GM18507 (cell line): ENCODE data around the gene EZH1.
A peak's percentile ranks its signal among the peaks of the same experiment; 100 is the strongest.

Experiments
- DNase-seq: peaks from one replicate; pipeline ENCODE4 v3.0.0; 2011; ENCODE audit warnings: low read depth; ENCODE audit not compliant: insufficient read length; ENCODE audit errors: extremely low spot score
- FAIRE-seq: peaks from 2 replicates; lab custom pipeline; 2011; peaks lifted over from hg19 to GRCh38; lab: Jason Lieb, UNC

EZH1 gene

GRCh38 chr17:42687707-42688320 is 57.0 kb downstream of the EZH1 start:
- DNase-seq (no peak), FAIRE-seq (no peak)

- FAIRE-seq (no peak), DNase-seq (no peak)
Observed at GRCh38 chr17:42686520-42687128, 58.2 kb downstream of the EZH1 start.

- DNase-seq (no peak), FAIRE-seq (no peak)
Observed at GRCh38 chr17:42685831-42686230, 59.0 kb downstream of the EZH1 start.

DNA sequence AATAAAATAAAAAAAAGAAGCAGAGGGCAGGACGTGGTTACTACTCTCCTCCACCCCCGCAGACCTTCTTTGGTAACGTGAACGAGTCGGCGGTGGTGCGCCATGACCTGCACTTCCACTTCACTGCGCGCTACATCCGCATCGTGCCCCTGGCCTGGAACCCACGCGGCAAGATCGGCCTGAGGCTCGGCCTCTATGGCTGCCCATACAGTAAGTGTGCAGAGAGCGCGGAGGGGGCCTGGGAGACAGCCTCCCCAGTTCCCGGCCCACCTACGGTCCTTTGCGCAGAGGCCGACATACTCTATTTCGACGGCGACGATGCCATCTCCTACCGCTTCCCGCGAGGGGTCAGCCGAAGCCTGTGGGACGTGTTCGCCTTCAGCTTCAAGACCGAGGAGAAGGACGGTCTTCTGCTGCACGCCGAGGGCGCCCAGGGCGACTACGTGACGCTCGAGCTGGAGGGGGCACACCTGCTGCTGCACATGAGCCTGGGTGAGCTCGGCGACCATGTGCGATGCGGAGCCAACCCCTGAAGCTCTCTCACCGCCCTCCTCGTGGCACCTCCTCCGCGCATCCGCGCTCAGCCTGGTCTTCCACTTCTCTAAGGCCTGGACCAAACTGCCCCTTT is 59.8 kb downstream of the EZH1 start:
- no peak for FAIRE-seq

DNA sequence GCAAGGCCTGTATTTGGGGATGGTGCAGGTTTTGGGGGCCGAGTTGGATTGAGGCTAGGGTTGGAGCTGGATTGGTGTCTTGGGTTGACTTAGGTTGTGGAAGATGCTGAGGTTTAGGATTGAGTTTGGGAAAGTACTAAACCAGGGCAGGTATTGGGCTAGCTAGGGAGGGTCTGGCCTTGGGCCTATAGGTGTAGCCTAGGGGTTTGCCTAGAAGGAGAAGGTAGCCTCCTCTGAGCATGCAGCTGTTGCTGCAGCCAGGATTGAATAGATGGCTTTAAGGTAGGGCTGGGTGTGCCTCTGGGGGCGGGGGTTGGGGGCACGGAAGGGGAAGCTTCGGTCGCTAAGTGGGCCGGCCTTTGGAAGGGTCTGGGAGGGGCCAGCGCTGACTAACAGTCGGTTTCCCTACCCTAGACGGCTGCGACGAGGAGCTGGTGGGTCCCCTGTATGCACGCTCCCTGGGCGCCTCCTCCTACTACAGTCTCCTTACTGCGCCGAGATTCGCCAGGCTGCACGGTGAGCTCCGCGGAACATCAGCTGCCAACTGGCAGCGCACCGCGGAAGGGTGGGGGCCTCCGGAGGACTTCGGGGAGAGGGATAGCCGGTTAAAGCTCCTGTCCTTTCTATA is 61.3 kb downstream of the EZH1 start:
- DNase-seq: no peak
- FAIRE-seq: peak; percentile 15

More for the DNA sequence above, 59.8 kb downstream of the EZH1 start:
- no peak for DNase-seq

DNA sequence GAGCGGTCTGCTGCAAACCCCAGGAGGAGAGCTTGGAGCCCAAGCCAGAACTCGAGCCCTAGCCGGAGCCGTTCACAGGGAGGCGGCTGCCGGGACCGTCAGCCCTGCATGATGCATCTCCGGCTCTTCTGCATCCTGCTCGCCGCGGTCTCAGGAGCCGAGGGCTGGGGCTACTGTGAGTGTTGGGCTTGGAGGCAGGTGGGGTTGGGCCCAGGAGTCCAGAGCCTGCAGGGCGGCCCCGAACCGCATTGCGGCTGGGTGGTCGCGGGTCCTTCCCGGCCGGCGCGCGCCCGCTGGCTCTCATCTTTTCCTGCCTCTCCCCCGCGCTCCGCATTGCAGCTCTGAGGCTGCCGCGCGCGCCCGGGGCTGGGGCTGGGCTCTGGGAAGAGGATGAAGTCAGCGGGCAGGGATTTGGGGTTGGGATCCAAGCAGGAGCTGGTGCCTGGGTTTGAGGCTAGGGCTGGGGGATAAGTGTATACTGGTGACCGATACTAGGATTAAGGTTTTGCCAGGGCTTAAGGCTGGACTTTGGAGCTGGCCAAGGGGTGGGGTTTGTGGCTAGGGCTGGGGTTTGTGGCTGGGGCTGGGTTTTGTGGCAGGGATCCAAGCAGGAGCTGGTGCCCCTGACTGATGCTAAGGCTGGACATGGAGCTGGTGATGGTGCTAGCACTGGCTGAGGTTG is 62.0 kb downstream of the EZH1 start:
- FAIRE-seq (no peak), DNase-seq (no peak)

DNA sequence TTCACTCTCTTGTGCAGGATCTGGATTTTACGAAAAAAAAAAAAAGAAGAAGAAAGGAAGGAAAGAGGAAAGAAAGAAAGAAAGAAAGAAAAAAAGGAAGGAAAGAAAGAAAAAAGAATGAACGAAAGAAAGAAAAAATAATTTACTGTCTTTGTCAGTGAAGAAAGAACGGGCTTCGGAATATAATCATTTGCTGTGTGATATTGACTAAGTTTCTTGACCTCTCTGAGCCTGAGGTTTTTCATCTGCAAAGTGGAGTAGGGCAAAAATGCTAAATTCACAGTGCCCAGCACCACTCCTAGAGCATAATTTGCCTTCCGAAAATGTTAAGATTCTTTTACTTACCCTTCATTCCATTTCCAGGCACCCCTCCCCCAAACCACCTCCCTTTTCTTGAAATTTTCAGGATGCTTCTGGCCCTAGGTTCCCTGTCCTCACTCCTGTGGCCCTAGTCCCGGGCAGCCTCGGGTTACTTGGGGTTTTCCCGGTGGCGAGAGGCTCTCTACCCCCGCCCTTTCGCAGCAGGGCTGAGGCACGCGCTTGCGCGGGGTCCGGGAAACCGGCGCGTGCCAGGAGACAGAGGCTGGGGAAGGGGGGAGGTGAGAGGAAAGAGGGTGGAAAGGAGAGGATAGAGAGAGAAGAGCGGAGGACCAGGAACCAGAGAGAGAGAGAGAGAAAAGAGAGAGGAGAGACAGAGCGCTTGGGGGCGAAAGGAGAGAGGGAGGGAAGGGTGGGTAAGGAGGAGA is 62.7 kb downstream of the EZH1 start, which contains the start of gene CNTNAP1:
Gene CNTNAP1 (plus strand): TSS at position 556 of the 746 bp plus-strand sequence. CDS start 299 bp downstream, outside the sequence.
- DNase-seq: no peak
- FAIRE-seq: peak; percentile 89

GRCh38 chr17:42680331-42680808 is 64.5 kb downstream of the EZH1 start:
- FAIRE-seq (peak; percentile 46), DNase-seq (no peak)

GRCh38 chr17:42679492-42680330 is 65.1 kb downstream of the EZH1 start:
- peak; percentile 69 for FAIRE-seq

DNA sequence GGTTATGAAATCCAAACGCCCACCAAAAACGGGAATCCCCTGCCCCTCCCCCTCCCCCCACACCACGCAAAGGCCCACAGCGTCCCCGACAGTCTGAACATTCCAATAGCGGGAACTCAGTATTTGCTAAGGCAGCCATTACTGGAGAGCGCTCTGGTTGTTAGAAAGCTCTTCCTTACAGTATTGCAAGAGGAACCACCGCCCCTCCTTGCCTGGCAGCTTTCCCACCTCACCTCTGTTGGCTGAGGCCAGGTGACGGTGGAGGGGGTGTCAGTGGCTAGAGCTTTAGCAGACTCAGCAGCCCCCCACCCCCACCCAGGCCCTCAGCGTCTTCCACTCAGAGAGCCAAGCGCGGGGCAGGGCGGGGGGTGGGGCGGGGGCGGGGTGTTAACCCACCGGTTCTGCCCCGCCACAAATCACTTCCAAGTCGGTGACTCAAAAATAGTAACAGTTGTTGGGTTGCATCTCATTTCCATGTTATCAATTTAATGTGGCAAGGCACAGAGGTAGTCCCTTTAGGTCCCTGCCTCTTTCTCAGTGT is 65.8 kb downstream of the EZH1 start:
- peak; percentile 69 for FAIRE-seq
- no peak for DNase-seq

More at GRCh38 chr17:42679492-42680330, 65.1 kb downstream of the EZH1 start:
- no peak for DNase-seq

DNA sequence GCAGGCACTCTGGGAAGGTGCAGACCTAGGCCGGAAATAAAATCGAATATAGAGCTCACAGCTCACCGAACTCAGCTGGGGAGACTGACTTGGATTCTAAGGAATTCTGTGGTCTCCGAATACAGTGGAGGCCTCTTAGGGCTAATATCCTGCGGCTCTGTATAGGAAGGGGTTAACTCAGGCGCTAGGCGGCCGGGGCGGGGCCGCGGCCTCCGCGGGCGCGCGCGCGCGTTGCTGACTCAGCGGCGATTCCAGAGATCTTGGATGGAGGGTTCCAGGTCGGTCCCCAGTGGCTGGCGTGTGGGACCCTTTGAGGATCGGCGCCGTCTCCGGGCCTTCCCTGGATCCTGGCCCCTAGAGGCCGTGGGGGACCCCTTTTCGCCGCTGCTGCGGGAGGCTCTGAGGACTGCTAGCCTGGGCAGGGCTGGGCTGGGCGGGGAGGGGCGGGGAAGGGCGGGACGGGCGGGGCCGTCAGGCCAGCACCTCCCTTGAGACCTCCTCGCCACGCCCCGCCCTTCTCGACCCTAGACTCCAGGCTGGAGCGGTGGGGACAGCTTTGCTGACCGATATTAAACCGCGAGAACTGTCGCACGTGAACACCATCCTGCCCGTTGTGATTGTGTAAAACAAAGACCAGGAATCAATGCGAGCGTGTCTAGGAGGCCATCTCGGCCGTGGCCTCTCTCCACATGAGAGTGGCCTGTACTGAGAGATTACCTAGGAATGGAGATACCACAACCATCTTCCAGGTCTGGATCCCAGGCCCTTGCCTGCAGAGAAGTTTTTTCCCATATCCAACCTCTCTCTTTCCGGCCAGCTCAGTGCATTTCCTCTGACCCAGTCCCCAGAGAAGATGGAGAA is 66.7 kb downstream of the EZH1 start:
- DNase-seq: no peak
- FAIRE-seq: peak; percentile 88

DNA sequence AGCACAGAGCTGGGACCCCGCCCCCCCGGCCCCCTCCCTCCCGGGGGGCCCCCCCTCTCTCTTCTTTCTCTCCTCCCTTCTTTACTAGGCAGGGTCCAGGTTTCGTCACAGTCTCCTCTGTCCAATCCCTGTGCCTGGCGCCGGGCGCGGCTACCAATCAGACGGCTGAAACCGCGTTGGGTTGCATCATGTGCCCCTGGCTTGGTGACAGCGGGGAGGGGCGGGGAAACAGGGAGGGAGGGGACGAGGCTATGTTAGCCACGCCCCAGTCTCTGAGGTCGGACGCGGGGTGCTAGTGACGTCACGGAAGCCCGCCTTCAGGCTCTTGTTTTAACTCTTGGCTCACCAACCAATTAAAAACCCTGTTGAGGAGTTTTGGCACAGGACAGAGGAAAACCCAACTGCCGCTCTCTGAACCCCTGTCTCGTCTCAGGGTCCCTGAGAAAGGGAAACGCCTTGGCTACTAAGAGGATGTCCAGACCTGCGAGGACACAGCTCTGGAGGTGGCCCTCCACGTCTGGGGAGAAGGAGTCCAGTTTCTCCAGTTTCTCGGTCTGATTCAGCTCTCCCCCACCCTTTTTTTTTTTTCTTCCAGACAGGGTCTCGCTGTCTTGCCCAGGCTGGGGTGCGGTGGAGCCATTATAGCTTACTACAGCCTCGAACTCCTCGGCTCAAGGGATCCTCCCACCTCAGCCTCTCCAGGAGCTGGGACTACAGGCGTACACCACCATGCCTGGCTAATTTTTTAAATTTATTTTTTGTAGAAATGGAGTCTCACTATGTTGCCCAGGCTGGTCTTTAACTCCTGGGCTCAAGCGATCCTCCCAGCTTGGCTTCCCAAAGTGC is 67.6 kb downstream of the EZH1 start:
- DNase-seq: peak; percentile 96
- FAIRE-seq: peak; percentile 99

- DNase-seq (no peak), FAIRE-seq (no peak)
Observed at GRCh38 chr17:42676424-42677011, 68.3 kb downstream of the EZH1 start, which contains the start of gene PLEKHH3. Gene PLEKHH3 (minus strand): TSS chr17:42676994. CDS start chr17:42676563, 431 bp downstream.

DNA sequence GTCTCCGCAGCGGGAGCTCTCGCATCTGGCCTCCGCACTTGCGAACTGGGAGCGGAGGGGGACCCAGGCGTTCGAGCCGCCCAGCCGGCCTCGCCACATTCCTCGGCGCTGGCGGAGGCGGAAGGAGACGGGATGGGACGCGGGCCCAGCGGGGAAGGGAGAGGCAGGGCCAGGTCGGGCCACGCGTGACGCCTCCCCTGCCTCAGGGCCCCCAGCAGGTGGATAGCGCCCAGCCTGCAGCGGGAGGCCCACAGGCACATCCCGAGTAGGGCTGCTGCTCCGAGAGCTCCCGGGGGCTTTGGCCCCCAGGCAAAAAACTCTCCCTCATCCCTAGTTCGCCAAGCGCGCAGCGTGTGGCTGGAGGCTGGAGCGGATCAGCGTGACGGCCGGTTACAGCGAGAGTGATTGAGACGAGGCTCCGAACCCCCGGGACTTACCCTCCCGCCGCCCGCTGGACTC is 68.8 kb downstream of the EZH1 start:
- FAIRE-seq (no peak), DNase-seq (no peak)

DNA sequence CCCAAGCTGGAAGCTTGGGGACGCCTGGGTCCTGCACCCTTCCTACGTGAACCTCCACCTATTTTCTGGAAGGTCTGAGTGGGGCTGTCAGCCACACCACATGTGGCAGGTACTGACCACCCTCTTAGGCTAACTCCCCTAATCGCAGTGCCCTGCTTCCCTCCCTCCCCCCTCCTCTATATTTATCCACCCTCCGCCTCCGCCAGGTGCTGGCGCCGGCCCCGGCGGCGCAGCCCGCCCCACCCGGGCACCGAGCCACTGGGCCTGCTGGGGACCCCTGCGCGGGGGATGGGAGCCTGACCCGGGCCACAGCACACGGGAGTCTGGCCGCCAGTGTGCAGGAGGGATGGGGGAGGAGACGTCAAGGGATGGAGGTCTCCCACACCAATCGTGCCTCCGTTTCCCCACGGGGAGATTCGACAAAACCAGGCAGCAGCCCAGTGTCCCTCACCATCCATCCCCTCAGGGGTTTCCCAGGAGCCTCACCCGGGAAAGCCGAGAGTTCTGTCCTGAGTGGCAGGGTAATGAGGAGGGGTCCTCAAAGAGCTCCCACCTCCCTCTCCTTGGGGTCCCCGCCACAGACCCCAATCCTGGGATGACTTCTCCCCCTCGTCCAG is 69.4 kb downstream of the EZH1 start:
- DNase-seq: no peak
- peak; percentile 12 for FAIRE-seq
